ENCODE results near the gene ZNF469.
A peak's percentile ranks its signal among the peaks of the same experiment; 100 is the strongest.

Gene ZNF469

DNA sequence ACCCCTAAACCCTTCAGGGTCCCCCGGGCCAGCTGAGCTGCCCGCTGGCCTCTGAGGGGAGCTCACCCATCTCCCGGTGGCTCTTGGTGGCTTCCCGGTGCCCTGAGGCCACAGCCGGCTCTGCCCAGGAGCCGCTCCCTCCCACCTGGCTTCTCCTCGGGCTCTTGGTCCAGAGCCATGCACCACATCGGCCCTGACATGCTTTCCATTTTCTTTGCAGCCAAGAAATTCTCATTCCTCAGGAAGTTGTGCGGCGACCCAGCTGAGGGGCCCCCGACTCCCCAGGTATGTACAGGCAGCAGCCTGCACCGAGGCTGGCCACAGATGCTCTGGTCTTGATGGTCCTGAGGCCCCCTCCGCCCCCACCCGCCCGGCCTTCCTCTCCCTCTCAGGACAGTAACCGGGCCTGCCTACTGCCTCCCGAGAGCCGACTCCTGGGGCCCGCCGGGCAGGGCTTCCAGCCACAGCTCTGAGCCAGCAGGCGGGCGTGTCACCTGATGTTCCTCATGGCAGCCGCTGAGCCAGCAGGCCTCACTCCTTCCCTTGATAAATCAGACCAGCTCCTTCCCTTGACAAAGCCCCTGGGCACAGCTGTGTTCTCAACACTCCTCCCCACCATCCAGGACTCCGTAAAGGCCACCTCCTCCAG is 42.0 kb downstream of the ZNF469 start:
- no peak for DNase-seq (ENCODE audit: low read depth in 1 of 2, low spot score in 1 of 2)

DNA sequence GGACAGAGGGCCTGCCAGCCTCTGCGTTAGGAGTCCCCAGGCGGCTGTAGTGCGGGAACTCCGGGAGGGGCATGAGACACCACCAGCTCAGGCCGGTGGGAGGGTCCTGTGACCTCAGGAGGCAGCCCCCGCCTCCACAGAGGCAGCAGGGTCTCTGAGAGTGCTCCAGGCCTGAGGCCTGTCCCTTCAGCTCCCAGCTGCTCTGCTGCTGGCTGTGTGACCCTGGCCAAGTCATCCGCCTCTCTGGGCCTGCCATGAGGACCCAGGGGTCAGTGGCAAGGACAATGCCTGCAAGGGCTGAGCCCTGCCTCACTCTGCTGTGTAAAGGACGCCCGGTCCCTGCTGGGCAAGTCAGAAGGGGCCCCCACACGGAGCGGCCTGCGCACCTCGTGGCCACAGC is 43.3 kb downstream of the ZNF469 start:
- no peak for DNase-seq (ENCODE audit: low read depth in 1 of 2, low spot score in 1 of 2)

DNA sequence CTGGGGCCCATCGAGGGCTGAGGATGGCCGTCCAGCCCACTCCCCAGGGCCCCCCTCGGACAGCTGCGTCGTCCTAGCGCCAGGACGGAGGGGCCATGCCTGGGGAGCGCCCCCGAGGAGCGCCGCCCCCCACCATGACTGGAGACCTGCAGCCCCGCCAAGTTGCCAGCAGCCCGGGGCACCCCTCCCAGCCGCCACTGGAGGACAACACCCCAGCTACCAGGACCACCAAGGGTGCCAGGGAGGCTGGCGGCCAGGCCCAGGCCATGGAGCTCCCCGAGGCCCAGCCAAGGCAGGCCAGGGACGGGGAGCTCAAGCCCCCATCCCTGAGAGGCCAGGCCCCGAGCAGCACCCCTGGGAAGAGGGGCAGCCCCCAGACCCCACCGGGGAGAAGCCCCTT is 44.6 kb downstream of the ZNF469 start:
- no peak for DNase-seq (ENCODE audit: low read depth in 1 of 2, low spot score in 1 of 2)

DNA sequence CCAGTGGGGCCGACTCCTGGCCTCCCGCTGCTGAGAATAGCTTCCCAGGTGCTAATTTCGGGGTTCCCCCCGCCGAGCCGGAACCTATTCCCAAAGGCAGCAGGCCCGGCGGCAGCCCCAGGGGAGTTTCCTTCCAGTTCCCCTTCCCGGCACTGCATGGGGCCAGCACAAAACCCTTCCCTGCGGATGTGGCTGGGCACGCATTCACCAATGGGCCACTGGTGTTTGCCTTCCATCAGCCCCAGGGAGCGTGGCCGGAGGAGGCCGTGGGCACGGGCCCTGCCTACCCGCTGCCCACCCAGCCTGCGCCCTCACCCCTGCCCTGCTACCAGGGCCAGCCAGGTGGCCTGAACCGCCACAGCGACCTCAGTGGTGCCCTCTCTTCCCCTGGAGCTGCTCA is 45.4 kb downstream of the ZNF469 start:
- no peak for DNase-seq (ENCODE audit: low read depth in 1 of 2, low spot score in 1 of 2)

DNA sequence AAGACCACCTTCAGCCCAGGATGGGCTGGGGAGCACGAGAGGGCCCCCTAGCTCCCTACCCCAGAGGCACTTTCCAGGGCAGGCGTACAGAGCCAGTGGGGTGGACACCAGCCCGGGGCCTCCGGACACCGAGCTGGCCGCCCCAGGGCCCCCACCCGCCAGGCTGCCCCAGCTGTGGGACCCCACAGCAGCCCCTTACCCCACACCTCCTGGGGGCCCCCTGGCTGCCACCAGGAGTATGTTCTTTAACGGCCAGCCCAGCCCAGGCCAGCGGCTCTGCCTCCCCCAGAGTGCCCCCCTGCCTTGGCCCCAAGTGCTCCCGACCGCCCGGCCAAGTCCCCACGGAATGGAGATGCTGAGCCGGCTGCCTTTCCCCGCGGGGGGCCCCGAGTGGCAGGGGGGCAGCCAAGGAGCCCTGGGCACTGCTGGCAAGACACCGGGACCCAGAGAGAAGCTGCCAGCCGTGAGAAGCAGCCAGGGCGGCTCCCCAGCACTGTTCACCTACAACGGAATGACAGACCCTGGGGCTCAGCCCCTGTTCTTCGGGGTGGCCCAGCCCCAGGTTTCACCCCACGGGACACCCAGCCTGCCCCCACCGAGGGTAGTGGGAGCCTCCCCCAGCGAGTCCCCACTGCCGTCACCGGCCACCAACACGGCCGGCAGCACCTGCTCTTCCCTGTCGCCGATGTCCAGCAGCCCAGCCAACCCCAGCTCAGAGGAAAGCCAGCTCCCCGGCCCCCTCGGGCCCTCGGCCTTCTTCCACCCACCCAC is 46.0 kb downstream of the ZNF469 start:
- DNase-seq (ENCODE audit: low read depth in 1 of 2, low spot score in 1 of 2), result no peak

DNA sequence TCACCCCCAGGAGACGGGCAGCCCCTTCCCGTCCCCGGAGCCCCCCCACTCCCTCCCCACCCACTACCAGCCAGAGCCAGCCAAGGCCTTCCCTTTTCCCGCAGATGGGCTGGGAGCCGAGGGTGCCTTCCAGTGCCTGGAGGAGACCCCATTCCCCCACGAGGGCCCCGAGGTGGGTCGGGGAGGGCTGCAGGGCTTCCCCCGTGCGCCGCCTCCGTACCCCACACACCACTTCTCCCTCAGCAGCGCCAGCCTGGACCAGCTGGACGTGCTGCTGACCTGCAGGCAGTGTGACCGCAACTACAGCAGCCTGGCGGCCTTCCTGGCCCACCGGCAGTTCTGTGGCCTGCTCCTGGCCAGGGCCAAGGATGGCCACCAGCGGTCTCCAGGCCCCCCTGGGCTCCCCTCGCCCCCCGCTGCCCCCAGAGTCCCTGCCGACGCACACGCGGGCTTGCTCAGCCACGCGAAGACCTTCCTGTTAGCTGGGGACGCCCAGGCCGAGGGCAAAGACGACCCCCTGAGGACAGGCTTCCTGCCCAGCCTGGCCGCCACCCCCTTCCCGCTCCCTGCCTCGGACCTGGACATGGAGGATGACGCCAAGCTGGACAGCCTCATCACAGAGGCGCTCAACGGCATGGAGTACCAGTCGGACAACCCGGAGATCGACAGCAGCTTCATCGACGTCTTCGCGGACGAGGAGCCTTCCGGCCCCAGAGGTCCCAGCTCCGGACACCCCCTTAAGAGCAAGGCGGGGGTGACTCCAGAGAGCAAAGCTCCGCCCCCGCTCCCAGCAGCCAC is 46.8 kb downstream of the ZNF469 start:
- DNase-seq (ENCODE audit: low read depth in 1 of 2, low spot score in 1 of 2), result no peak

DNA sequence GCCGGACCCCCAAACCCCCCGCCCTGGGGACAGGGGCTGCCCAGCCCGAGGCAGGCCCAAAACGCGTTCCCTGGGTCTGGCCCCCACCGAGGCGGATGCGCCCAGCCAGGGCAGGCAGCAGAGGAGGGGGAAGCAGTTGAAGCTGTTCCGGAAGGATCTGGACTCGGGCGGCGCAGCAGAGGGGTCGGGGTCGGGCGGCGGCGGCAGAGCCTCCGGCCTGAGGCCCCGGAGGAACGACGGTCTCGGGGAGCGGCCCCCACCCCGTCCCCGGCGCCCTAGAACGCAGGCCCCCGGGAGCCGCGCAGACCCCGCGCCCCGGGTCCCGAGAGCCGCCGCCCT is 47.4 kb downstream of the ZNF469 start:
- no peak for DNase-seq (ENCODE audit: low read depth in 1 of 2, low spot score in 1 of 2)

DNA sequence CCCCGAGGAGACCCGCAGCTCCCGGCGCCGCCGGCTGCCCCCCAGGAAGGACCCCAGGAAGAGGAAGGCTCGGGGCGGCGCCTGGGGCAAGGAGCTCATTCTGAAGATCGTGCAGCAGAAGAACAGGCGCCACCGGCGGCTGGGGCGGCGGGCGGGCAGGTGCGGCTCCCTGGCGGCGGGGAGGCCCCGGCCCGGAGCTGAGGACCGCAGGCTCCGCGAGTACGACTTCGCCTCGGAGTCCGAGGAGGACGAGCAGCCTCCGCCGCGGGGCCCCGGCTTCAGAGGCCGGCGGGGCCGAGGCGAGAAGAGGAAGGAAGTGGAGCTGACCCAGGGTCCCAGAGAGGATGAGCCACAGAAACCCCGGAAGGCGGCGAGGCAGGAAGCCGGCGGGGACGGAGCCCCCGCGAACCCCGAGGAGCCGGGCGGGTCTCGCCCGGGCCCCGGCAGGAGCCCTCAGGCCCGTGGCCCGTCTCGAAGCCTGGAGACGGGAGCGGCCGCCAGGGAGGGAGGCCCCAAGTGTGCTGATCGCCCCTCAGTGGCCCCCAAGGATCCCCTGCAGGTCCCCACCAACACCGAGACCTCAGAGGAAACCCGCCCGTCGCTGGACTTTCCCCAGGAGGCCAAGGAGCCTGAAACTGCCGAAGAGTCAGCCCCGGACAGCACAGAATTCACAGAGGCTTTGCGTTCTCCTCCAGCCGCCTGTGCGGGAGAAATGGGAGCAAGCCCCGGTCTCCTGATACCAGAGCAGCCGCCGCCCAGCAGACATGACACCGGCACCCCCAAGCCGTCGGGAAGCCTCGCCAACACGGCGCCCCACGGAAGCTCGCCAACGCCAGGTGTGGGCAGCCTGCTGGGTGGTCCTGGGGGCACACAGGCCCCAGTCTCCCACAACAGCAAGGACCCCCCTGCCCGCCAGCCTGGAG is 48.0 kb downstream of the ZNF469 start:
- peak in 1 of 2 donors; percentile 43 for DNase-seq (ENCODE audit: low read depth in 1 of 2, low spot score in 1 of 2)

DNA sequence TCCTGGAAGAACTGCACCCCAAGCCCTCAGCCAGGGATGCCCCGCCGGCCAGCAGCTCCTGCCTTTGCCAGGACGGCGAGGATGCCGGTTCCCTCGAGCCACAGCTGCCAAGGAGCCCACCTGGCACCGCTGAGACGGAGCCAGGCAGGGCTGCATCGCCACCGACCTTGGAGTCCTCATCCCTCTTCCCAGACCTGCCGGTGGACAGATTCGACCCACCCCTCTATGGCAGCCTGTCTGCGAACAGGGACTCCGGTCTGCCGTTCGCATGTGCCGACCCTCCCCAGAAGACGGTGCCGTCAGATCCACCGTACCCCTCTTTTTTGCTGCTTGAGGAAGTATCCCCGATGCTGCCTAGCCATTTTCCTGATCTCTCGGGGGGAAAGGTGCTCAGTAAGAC is 48.9 kb downstream of the ZNF469 start:
- DNase-seq (ENCODE audit: low read depth in 1 of 2, low spot score in 1 of 2), result no peak

DNA sequence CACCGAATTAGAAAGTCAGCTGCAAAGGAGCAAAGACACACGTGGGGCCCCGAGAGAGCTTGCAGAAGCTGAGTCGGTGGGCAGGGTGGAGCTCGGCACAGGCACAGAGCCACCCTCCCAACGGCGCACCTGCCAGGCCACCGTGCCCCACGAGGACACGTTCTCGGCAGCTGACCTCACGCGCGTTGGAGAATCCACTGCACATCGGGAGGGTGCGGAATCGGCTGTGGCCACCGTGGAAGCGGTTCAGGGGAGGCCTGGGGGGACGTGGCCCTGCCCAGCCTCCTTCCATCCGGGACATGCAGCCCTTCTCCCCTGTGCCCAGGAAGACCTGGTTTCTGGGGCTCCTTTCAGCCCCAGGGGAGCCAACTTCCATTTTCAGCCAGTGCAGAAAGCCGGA is 49.4 kb downstream of the ZNF469 start:
- DNase-seq (ENCODE audit: low read depth in 1 of 2, low spot score in 1 of 2), result no peak

All from stimulated activated CD4-positive, alpha-beta T cell treated with anti-CD3 and anti-CD28 coated beads, Interleukin-15, amount 100 ng/mL, for 1 hour (primary cell).